Retinal pigment epithelial cell (primary cell): Measurements from ENCODE around the gene SNRPA.
A peak's percentile ranks its signal among the peaks of the same experiment; 100 is the strongest.

ENCODE experiments used
- DNase-seq: peaks from one replicate; pipeline ENCODE4 v3.0.0-alpha.2; 2010; ENCODE audit warnings: low read depth
- H3K4me3 ChIP-seq: 2 replicates; pipeline ENCODE4 v1.5.1; 2011; ENCODE audit warnings: mild to moderate bottlenecking, low read length, control low read depth, moderate library complexity
- TF ChIP-seq, protein P1 (sequence below): conservative IDR thresholded peaks from 2 replicates; pipeline ENCODE4 v1.5.1; 2011; ENCODE audit warnings: low read depth, low read length, control low read depth, inconsistent platforms

The SNRPA gene

DNA sequence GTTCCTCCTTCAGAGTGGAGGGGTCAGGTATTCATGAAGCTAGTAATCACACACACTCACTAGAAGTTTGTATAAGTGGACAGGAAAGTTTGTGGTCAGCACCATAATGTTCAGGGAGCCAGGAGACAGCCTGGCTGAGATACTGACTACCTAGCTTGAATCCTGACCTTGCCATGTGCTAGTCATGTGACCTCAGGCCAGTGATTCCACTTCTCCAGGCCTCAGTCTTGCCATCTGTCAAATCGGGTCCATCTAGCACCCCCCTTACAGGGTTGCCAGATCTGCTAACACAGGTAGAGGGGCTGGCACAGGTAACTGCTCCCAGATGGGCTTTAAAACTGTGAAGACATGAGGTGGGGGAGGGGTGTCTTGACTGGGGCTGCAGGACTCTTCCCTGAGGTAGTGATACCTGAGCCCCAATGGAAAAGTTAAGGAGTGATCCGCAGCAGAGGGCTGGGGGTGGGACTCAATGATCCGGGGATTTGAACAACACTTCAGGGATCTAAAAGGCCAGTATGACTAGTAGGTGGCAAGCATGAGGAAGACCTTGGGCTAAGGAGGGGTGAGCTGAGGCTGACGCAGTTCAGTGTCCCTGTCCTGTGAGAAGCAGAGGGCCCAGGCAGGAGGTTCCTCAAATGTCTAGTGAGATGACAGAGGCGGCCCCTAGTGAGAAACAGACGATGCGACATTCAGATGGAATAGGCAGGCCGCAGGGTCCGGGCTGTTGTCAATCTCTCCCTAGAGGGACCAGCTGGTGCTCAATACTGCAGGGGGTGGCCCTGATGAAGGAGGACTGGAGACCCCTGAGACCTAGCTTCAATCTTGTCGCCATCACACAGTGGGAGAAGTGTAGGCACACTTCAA is 9.2 kb upstream of the SNRPA start:
- TF ChIP-seq, protein P1, sequence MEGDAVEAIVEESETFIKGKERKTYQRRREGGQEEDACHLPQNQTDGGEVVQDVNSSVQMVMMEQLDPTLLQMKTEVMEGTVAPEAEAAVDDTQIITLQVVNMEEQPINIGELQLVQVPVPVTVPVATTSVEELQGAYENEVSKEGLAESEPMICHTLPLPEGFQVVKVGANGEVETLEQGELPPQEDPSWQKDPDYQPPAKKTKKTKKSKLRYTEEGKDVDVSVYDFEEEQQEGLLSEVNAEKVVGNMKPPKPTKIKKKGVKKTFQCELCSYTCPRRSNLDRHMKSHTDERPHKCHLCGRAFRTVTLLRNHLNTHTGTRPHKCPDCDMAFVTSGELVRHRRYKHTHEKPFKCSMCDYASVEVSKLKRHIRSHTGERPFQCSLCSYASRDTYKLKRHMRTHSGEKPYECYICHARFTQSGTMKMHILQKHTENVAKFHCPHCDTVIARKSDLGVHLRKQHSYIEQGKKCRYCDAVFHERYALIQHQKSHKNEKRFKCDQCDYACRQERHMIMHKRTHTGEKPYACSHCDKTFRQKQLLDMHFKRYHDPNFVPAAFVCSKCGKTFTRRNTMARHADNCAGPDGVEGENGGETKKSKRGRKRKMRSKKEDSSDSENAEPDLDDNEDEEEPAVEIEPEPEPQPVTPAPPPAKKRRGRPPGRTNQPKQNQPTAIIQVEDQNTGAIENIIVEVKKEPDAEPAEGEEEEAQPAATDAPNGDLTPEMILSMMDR = no peak
- no peak overlapping the region for H3K4me3 ChIP-seq
- DNase-seq = no peak

GRCh38 chr19:40742477-40742876 is 8.5 kb upstream of the SNRPA start:
- TF ChIP-seq, protein P1 = no peak
- no peak for DNase-seq
- no peak overlapping the region for H3K4me3 ChIP-seq

- no peak for DNase-seq
- TF ChIP-seq, protein P1 = no peak
- H3K4me3 ChIP-seq = no peak overlapping the region
These were observed 8.1 kb upstream of the SNRPA start for GRCh38 chr19:40742886-40743285.

DNA sequence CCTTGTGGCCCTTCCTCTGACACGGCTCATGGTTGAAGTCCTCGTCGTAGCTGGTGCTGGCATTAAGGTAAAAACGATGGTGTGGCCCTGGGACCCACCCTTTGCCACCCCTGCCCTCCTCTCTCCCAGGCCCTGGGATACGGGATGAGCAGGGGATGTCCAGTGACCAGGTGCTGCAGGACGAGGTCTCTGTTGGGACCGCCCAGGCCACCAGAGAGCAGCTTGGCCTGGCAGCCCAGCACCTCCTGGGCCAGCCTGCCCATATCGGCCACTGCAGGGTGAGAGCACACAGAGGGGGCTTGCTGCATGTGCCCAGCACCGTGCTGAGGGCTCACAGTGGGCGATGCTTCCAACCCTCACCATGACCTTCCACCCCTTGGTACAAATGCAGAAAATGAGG is 7.1 kb upstream of the SNRPA start:
- H3K4me3 ChIP-seq = no peak overlapping the region
- TF ChIP-seq, protein P1 = no peak
- DNase-seq = no peak

DNA sequence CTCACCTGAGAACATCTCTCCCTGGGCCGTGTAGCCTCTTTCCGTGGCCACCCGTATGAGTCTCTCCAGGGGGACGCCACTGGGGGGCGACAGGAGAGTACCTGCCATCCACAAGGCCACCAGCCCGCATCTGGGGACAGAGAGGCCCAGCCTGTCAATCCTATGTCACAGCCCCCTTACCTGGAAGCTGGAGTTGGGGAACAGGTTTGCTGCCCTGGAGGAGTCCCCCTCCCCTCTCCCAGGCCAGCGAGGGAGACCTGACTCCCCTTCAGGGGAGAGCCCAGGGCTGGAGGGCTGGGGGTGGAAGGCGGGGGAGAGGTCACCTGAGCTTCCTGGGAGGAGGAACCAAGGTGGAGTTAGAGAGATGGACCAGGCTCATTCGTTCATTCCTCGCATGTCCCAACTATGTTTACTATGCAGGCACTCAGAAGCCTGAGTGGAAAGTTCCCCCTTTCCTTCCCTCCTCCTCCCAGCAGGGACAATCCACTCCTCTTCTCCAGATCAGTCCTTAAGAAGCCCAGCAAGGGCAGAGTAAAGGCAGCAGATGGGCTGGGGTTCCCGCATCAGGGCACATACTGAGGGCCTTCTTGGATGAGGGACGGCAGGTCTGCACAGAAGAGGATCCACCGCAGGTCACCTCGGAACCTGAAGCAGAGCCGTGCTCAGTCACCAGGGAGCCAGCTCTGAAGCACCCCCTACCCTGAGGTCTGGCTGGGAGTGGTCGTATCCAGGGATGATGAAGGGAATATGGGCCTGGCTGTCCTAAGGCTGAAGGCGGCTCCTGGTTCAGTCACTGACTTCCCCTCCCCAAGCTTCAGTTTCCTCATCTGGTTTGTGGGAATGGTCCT is 6.2 kb upstream of the SNRPA start:
- TF ChIP-seq, protein P1 = peak; percentile 12
- H3K4me3 ChIP-seq = no peak overlapping the region
- no peak for DNase-seq

DNA sequence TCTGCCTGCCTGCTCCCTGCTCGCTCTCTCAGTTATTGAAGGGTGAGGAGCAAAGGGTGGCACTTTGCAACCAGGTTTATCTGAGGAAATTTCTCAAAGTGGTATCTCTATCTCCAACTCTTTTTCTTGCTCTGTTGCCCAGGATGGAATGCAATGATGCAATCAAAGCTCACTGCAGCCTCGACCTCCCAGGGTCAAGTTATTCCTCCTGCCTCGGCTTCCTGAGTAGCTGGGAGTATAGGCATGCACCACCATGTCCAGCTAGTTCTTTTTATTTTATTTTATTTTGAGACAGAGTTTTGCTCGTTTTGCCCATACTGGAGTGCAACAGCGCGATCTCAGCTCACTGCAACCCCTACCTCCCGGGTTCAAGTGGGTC is 5.6 kb upstream of the SNRPA start:
- no peak for DNase-seq
- no peak overlapping the region for H3K4me3 ChIP-seq
- TF ChIP-seq, protein P1 = no peak

- H3K4me3 ChIP-seq = no peak overlapping the region
- TF ChIP-seq, protein P1 = no peak
- DNase-seq = no peak
These were observed 3.5 kb upstream of the SNRPA start for GRCh38 chr19:40747536-40747935.
